ENCODE results near the gene PLD1.

- TF ChIP-seq CTCF (IDR thresholded peaks at IDR 0.05): no peak
- no peak for TF ChIP-seq POLR2A (IDR thresholded peaks at IDR 0.05)
Observed at GRCh38 chr3:171768986-171769385, 41.3 kb downstream of the PLD1 start.

Data from esophagus squamous epithelium (tissue), 4 donors.